Skin epidermis (tissue), 12 donors: Measurements from ENCODE around the gene CCSER2.
"Not testable (repeated sequence)": the region's sequence is repeated elsewhere in the genome, so short reads cannot be mapped to it uniquely, and the experiment has no call there.

ENCODE experiments used
- H3K27ac ChIP-seq, 21 experiments: fragments of 200-600 bp; sonication (generic) in 11 of 21; one replicate each; pipeline ENCODE4 v1.5.0; 2020; ENCODE audit warnings: mild to moderate bottlenecking in 3 of 21, inconsistent platforms in 2 of 21, moderate library complexity in 2 of 21
- H3K4me3 ChIP-seq, 7 experiments: fragments of 200-600 bp; sonication (generic) in 2 of 7; one replicate each; pipeline ENCODE4 v1.5.0; 2020; ENCODE audit warnings: inconsistent platforms in 2 of 7, mild to moderate bottlenecking in 2 of 7, moderate library complexity in 1 of 7

CCSER2 gene

GRCh38 chr10:84340632-84341537 is 12.5 kb downstream of the CCSER2 start:
- H3K4me3 ChIP-seq, result no peak overlapping the region
- no peak overlapping the region for H3K27ac ChIP-seq

DNA sequence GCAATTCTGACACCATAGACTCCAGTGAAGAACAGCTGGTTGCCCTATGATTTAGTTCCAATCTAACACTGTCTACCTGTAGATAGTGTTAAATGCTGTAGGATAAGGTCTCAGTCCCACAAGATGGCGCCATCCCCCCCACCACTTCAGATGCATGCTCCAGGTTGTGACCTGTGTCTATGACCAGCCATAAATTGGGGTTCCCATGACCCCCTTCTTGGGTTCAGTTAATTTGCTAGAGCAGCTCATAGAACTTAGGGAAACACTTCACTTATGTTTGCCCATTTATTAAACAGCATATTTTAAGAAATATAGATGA is 13.1 kb downstream of the CCSER2 start:
- no peak overlapping the region for H3K4me3 ChIP-seq

GRCh38 chr10:84341983-84342382 is 13.6 kb downstream of the CCSER2 start:
- H3K4me3 ChIP-seq, result no peak overlapping the region
- H3K27ac ChIP-seq, result no peak overlapping the region

More for the DNA sequence above, 13.1 kb downstream of the CCSER2 start:
- H3K27ac ChIP-seq, result no peak overlapping the region

DNA sequence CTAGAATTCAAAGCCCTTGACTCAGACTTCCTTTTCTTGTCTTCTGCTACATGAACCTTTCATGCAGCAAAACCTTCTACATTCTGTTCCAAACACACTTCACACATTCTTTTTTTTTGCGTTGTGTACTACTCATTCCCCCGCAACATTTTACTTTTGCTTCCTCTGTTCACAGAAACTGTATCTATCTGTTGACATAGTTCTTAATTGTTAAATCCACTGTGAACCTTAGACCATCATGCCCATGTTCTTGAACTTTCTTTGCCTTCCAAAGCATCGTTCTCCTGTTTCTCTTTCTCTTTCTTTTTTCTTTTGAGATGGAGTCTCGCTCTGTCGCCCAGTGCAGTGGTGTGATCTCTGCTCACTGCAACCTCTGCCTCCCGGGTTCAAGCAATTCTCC is 14.2 kb downstream of the CCSER2 start:
- no peak overlapping the region for H3K27ac ChIP-seq
- no peak overlapping the region for H3K4me3 ChIP-seq

GRCh38 chr10:84343831-84344230 is 15.4 kb downstream of the CCSER2 start:
- no peak overlapping the region for H3K4me3 ChIP-seq
- no peak overlapping the region for H3K27ac ChIP-seq

- H3K27ac ChIP-seq, result no peak overlapping the region
- no peak overlapping the region for H3K4me3 ChIP-seq
Measured at GRCh38 chr10:84344526-84344925, 16.1 kb downstream of the CCSER2 start.

GRCh38 chr10:84347575-84348002 is 19.2 kb downstream of the CCSER2 start:
- H3K4me3 ChIP-seq, H3K27ac ChIP-seq: not testable (repeated sequence)

- no peak overlapping the region for H3K27ac ChIP-seq
Measured at GRCh38 chr10:84348447-84348846, 20.1 kb downstream of the CCSER2 start.

GRCh38 chr10:84348860-84349259 is 20.5 kb downstream of the CCSER2 start:
- no peak overlapping the region for H3K4me3 ChIP-seq
- peak overlapping the region in 1 of 21 experiments; percentile 16 for H3K27ac ChIP-seq

More at GRCh38 chr10:84348447-84348846, 20.1 kb downstream of the CCSER2 start:
- H3K4me3 ChIP-seq, result no peak overlapping the region

DNA sequence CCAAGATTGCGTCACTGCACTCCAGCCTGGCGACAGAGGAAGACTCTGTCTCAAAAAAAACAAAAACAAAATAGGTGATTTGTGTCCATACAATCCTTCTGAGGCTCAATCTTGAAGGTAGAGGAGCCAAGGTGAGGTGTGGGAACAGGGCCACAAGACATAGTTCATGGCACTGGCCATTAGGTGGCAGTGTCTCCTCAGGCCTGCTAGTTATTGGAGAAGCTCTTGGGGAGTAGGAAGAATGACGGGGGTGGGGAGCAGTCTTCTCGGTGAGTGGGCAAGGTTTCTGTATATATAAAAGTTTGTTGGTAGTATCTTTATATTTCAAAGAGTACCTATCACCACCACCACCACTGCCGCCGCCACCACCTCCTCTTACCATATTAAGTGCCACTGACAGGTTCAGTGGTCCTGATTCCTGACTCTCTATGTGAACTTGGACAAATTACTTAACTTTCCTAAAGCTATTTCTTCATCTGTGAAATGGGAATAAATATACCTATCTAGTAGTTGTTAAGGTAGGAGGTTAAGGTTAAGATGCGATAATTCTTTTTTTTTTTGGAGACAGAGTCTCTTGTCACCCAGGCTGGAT is 24.0 kb downstream of the CCSER2 start:
- H3K4me3 ChIP-seq, result no peak overlapping the region
- H3K27ac ChIP-seq, result peak overlapping the region in 1 of 21 experiments; percentile 20

DNA sequence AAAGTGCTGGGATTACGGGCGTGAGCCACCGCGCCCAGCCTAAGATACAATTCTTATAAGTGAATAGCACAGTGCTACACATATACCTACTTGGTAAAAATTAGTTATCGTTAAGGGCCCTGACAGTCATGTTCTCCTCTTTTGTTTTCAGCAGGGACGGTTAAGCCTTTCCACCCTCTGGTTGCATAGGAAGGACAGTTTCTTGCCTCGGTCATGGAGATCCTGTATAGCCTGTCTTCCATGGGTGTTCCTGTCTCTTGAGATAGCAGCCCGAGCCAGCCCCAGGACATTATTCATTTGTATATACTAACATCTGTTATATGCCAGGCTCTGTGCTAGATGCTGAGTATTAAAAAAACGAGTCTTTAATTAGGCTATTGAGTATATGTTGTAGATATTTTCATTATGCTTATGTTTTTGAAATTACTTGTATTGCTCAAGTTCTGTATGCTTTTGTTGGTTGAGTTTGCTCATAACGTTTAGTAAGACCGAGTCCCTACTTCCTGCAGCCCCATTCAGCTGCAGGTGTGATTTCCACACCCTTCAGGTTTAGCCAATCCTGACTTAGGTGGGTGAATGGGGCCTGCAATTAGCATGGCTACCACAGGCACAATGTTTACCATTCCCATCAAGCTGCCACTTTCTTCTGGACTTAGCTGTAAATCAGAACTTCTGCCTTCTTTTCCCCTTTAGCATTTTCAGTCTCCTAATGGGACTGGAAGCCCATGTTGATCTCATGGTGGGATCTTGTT is 24.8 kb downstream of the CCSER2 start:
- Histone ChIP-seq H3K27ac (no peak overlapping the region), H3K4me3 (no peak overlapping the region)

GRCh38 chr10:84354623-84355022 is 26.2 kb downstream of the CCSER2 start:
- no peak overlapping the region for H3K4me3 ChIP-seq
- no peak overlapping the region for H3K27ac ChIP-seq

- no peak overlapping the region for H3K27ac ChIP-seq
- no peak overlapping the region for H3K4me3 ChIP-seq
Measured at GRCh38 chr10:84355106-84355505, 26.7 kb downstream of the CCSER2 start.

GRCh38 chr10:84356928-84357327 is 28.5 kb downstream of the CCSER2 start:
- no peak overlapping the region for H3K4me3 ChIP-seq
- no peak overlapping the region for H3K27ac ChIP-seq

DNA sequence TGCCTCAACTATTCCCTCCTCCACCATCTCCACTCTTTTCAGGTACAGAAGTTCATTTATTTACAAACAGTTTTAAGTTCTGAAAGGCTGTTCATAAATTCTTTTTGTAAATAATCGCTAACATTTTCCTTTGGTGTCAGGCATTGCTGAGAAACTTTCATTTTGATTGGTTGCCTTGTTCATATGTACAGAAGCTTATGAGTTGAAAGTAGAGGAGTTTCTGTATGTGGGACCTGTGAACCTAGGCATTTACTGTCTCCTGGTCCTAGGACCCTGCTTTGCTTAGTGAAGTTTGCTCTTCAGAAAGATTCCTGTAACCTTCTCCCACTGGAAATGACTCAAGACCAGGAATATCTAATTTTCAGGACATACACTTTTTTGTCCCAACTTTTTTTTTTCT is 30.4 kb downstream of the CCSER2 start:
- no peak overlapping the region for H3K4me3 ChIP-seq

DNA sequence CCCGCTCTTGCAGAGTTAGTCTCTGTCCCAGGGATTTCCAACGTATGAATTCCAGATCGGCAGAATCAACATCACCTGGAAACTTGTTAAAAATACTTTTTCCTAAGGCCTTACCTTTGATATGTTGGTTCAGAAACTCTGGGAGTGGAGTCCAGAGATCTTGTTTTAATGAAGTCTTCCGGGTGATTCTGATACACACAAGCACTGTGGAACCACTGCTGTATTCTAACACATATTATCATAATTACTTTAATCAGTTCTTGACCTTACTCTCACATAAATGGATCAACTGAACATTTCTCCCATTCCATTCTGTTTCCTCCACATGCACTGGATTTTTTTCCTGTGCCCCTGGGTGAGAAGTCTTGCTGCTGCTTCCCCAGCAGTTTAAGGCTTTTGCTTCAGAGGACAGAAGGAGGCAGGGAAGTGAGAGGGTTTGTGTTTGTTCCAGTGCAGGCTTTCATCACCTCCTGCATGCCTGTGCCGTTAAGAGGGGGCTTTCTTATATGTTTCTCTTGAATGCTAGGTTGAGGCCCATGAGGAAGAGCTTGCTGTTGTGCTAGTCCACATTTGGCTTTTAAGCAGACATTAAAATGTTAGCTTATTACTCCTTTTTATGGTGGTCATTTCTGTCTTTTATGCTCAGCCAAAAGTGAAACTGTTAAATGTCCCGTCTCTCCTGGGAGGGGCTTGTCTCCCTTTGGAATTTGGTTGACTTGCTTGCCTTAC is 32.4 kb downstream of the CCSER2 start:
- Histone ChIP-seq H3K27ac (peak overlapping the region in 7 of 21 experiments; percentile 17 to 52 (median 35)), H3K4me3 (no peak overlapping the region)

More for the DNA sequence above, 30.4 kb downstream of the CCSER2 start:
- H3K27ac ChIP-seq, result no peak overlapping the region

DNA sequence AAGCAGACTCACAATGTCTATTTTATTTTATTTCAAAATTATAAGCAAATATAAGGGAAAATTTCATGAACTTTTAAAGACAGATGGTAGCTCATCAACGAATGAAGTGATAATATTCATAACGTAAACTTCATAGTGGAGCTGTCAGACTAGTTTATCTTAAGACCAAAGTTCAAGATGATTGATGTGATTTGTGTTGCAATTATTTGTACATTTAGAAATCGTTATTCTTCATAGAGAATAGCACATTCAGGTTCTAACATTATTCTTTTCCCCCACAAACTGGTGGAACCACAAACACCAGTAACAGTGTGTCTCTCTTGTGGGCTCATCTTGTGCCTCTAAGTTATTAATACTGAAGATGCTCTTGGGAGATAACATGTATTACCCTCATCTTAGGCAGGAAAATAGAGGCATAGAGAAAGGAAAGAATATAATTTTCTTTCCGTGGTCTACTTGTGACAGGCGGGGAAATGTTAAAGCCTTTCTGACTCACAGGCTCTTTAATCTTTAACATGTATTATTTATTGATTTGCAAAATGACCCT is 37.0 kb downstream of the CCSER2 start:
- no peak overlapping the region for H3K4me3 ChIP-seq
- no peak overlapping the region for H3K27ac ChIP-seq

DNA sequence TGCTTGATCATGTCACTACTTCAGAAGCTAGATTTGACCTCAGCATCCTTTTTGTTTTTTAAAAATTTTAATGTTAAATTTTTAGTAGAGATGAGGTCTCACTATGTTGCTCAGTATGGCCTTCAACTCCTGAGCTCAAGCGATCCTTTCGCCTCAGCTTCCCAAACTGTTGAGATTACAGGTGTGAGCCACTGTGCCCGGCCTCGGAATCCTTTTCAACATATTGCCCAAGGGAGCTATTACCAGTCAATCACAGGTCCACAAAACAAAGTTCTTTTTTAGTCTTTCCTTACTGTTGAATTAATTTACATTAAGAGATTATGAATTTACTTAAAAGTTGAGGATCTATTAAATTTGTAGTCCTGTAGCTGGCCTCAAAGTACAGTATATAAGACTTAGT is 37.7 kb downstream of the CCSER2 start:
- Histone ChIP-seq H3K27ac (no peak overlapping the region), H3K4me3 (no peak overlapping the region)

DNA sequence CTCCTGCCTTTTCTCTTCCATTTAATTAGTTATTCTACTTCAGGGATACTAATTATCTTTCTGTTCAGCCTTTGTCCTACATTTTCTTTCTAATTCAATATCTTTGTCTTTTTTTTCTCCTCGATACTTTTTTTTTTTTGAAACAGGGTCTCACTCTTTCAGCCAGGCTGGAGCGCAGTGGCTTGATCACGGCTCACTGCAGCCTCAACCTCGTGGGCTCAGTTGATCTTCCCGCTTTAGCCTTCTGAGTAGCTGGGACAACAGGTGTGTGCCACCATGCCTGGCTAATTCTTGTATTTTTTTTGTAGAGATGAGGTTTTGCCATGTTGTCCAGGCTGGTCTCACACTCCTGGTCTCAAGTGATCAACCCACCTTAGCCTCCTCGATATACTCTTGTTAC is 38.9 kb downstream of the CCSER2 start:
- Histone ChIP-seq H3K27ac (no peak overlapping the region), H3K4me3 (no peak overlapping the region)

GRCh38 chr10:84368828-84369227 is 40.4 kb downstream of the CCSER2 start:
- Histone ChIP-seq H3K4me3 (no peak overlapping the region), H3K27ac (no peak overlapping the region)
